A549 (cell line): ENCODE results near the gene TIMM17A.

Experiments used
- CEBPB ChIP-seq, 2 experiments: fragments of >200 bp in 1 of 2; sonication (Bioruptor Twin) in 1 of 2; formaldehyde crosslinking in 1 of 2; IDR thresholded peaks; 2 replicates each; pipeline ENCODE4 v1.6.1; 2012 to 2016
- FOXS1 ChIP-seq: fragments of 250-450 bp; sonication (Bioruptor Pico); IDR thresholded peaks from 2 replicates; pipeline ENCODE4 v1.5.0; 2020; ENCODE audit warnings: mild to moderate bottlenecking, moderate library complexity
- HOXA7 ChIP-seq: fragments of 250-450 bp; sonication (Bioruptor Pico); IDR thresholded peaks from 2 replicates; pipeline ENCODE4 v1.5.0; 2020; ENCODE audit warnings: mild to moderate bottlenecking, moderate library complexity
- KDM5A ChIP-seq: fragments of 200-600 bp; sonication (generic); IDR thresholded peaks from 2 replicates; pipeline ENCODE4 v1.6.1; 2016; ENCODE audit warnings: antibody characterized with exemption, mild to moderate bottlenecking
- MAFK ChIP-seq: fragments of 450-650 bp; IDR thresholded peaks from 2 replicates; pipeline ENCODE4 v1.6.1; 2014; ENCODE audit not compliant: partially characterized antibody
- MYC ChIP-seq: IDR thresholded peaks from 2 replicates; pipeline ENCODE4 v1.6.1; 2012; ENCODE audit warnings: mild to moderate bottlenecking, inconsistent platforms, low read length, improper control_type of control experiment, borderline replicate concordance
- NFE2L2 ChIP-seq: fragments of 150-350 bp; conservative IDR thresholded peaks from 2 replicates; pipeline ENCODE4 v1.6.1; 2014; ENCODE audit warnings: low read length
- NPAS2 ChIP-seq: fragments of 250-450 bp; sonication (Bioruptor Pico); IDR thresholded peaks from 2 replicates; pipeline ENCODE4 v1.8.0; 2022; ENCODE audit warnings: mild to moderate bottlenecking, moderate library complexity, borderline replicate concordance
- RFX5 ChIP-seq: fragments of 450-650 bp; IDR thresholded peaks from 2 replicates; pipeline ENCODE4 v1.7.1; 2014; ENCODE audit warnings: antibody characterized with exemption, mild to moderate bottlenecking, moderate library complexity
- TP53 ChIP-seq: fragments of 250-450 bp; sonication (Bioruptor Pico); IDR thresholded peaks from 2 replicates; pipeline ENCODE4 v1.5.0; 2021; ENCODE audit warnings: mild to moderate bottlenecking, moderate library complexity
- ZFP36 ChIP-seq: fragments of 450-650 bp; IDR thresholded peaks from 2 replicates; pipeline ENCODE4 v1.6.1; 2014; ENCODE audit warnings: borderline replicate concordance; ENCODE audit not compliant: partially characterized antibody
- TF ChIP-seq, protein P1 (sequence below): fragments of >200 bp; sonication (Bioruptor Twin); formaldehyde crosslinking; IDR thresholded peaks from 3 replicates; pipeline ENCODE4 v1.5.1; 2016
- TF ChIP-seq, protein P2 (sequence below): fragments of 200-600 bp; sonication (generic); IDR thresholded peaks from 2 replicates; pipeline ENCODE4 v1.6.1; 2016; ENCODE audit warnings: antibody characterized with exemption, mild to moderate bottlenecking, moderate library complexity

DNA sequence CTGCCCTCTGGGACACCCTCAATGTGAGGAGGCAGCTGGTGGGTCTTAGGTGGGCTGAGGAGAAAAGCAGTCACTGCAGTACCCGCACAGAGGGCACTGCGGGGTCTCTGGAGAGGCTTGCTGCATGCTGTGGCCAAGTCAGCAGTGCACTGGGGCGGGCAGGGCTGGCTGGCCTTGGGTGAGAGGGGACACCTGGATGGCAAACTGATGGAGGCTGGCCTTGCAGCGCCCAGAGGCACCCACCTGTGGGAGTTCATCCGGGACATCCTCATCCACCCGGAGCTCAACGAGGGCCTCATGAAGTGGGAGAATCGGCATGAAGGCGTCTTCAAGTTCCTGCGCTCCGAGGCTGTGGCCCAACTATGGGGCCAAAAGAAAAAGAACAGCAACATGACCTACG is 58.3 kb downstream of the TIMM17A start:
- TF ChIP-seq, protein P1, sequence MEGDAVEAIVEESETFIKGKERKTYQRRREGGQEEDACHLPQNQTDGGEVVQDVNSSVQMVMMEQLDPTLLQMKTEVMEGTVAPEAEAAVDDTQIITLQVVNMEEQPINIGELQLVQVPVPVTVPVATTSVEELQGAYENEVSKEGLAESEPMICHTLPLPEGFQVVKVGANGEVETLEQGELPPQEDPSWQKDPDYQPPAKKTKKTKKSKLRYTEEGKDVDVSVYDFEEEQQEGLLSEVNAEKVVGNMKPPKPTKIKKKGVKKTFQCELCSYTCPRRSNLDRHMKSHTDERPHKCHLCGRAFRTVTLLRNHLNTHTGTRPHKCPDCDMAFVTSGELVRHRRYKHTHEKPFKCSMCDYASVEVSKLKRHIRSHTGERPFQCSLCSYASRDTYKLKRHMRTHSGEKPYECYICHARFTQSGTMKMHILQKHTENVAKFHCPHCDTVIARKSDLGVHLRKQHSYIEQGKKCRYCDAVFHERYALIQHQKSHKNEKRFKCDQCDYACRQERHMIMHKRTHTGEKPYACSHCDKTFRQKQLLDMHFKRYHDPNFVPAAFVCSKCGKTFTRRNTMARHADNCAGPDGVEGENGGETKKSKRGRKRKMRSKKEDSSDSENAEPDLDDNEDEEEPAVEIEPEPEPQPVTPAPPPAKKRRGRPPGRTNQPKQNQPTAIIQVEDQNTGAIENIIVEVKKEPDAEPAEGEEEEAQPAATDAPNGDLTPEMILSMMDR: no peak
- TF ChIP-seq HOXA7: 0 out of 2 replicates have a peak, but pooled peaks have one; percentile 64
- no peak for TF ChIP-seq KDM5A
- no peak for TF ChIP-seq NFE2L2
- no peak for TF ChIP-seq CEBPB (IDR thresholded peaks at IDR 0.05)
- TF ChIP-seq TP53 (CRISPR knock-in tag): no peak
- TF ChIP-seq RFX5: no peak
- TF ChIP-seq, protein P2, sequence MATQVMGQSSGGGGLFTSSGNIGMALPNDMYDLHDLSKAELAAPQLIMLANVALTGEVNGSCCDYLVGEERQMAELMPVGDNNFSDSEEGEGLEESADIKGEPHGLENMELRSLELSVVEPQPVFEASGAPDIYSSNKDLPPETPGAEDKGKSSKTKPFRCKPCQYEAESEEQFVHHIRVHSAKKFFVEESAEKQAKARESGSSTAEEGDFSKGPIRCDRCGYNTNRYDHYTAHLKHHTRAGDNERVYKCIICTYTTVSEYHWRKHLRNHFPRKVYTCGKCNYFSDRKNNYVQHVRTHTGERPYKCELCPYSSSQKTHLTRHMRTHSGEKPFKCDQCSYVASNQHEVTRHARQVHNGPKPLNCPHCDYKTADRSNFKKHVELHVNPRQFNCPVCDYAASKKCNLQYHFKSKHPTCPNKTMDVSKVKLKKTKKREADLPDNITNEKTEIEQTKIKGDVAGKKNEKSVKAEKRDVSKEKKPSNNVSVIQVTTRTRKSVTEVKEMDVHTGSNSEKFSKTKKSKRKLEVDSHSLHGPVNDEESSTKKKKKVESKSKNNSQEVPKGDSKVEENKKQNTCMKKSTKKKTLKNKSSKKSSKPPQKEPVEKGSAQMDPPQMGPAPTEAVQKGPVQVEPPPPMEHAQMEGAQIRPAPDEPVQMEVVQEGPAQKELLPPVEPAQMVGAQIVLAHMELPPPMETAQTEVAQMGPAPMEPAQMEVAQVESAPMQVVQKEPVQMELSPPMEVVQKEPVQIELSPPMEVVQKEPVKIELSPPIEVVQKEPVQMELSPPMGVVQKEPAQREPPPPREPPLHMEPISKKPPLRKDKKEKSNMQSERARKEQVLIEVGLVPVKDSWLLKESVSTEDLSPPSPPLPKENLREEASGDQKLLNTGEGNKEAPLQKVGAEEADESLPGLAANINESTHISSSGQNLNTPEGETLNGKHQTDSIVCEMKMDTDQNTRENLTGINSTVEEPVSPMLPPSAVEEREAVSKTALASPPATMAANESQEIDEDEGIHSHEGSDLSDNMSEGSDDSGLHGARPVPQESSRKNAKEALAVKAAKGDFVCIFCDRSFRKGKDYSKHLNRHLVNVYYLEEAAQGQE: no peak; the same call in 1 of the 2 replicates
- TF ChIP-seq NPAS2 (CRISPR knock-in tag): no peak
- no peak for TF ChIP-seq MYC
- TF ChIP-seq MAFK: no peak
- no peak for TF ChIP-seq FOXS1 (CRISPR knock-in tag)
- TF ChIP-seq ZFP36: no peak
